HepG2 (cell line): ENCODE data around the gene CSMD2. TPM values are rescaled to one million over a fixed set of nuclear protein-coding genes. Genes with fewer than 3 reads are reported as not detected.

ENCODE experiments used
- ATAC-seq: fragments of 200-7000 bp; cut with Tn5 transposase; 3 replicates; pipeline ENCODE4 v1.9.1; 2020; ENCODE audit warnings: mild to moderate bottlenecking, moderate library complexity
- BruUV-seq: library from RNA; stranded (reverse); fragments of 400-500 nt; replicated peaks from 2 replicates; lab custom pipeline; 2021; lab: Mats Ljungman, UMichigan
- CTCF ChIA-PET: fragments of 300-600 bp; formaldehyde crosslinking; extraction: SDS; loops from one replicate; lab custom pipeline; 2021; ENCODE audit warnings: low total read pairs, inconsistent platforms, low intra/inter-chr PET ratio; lab: Yijun Ruan, JAX
- POLR2A ChIA-PET: fragments of 350-600 bp; sonication (Branson Sonifier 250); formaldehyde crosslinking; loops from one replicate; lab custom pipeline; 2020; ENCODE audit warnings: antibody characterized with exemption, inconsistent platforms; lab: Yijun Ruan, JAX
- DNase-seq: peaks from one replicate; pipeline ENCODE4 v3.0.0-alpha.2; 2015; ENCODE audit warnings: low spot score
- FAIRE-seq: peaks from 3 replicates; lab custom pipeline; 2011; peaks lifted over from hg19 to GRCh38; lab: Jason Lieb, UNC
- H2AFZ ChIP-seq: one replicate; pipeline ENCODE4 v1.6.1; 2011; ENCODE audit warnings: low read length, inconsistent platforms
- H3K27ac ChIP-seq: fragments of 300-600 bp; 3 replicates; pipeline ENCODE4 v1.8.0; 2011; ENCODE audit warnings: mixed run types, mild to moderate bottlenecking, mixed read lengths, low read length, inconsistent platforms; ENCODE audit not compliant: insufficient read depth; ENCODE audit errors: extremely low read length
- H3K27me3 ChIP-seq, 2 experiments: fragments of 200-600 bp in 1 of 2; 2 replicates in 1 of 2; 3 replicates in 1 of 2; pipeline versions ENCODE4 v1.6.0 to v1.8.0; 2011; ENCODE audit warnings: low read length in 2 of 2, mild to moderate bottlenecking in 2 of 2, moderate library complexity in 2 of 2, inconsistent platforms in 1 of 2; ENCODE audit not compliant: insufficient read depth in 2 of 2, control insufficient read depth in 1 of 2
- H3K36me3 ChIP-seq, 2 experiments: fragments of 200-600 bp in 1 of 2; replicated peaks in 1 of 2; 2 replicates in 1 of 2; 3 replicates in 1 of 2; pipeline versions ENCODE4 v1.5.1 to v1.8.0; 2011; ENCODE audit warnings: low read length in 2 of 2, inconsistent platforms in 1 of 2; ENCODE audit not compliant: insufficient read depth in 2 of 2, control insufficient read depth in 1 of 2
- H3K4me1 ChIP-seq: 2 replicates; pipeline ENCODE4 v1.5.1; 2012; ENCODE audit warnings: low read length, inconsistent platforms; ENCODE audit not compliant: insufficient read depth
- H3K4me2 ChIP-seq: 2 replicates; pipeline ENCODE4 v1.6.0; 2011; ENCODE audit warnings: low read depth, low read length, inconsistent platforms
- H3K4me3 ChIP-seq, 3 experiments: fragments of 200-600 bp in 1 of 3; sonication (generic), shearing (Covaris generic) in 1 of 3; replicated peaks in 1 of 3; 2 replicates each; pipeline ENCODE4 v1.5.1; 2011 to 2016; ENCODE audit warnings: low read length in 3 of 3, inconsistent platforms in 2 of 3, low read depth in 2 of 3, mild to moderate bottlenecking in 2 of 3, control low read depth in 1 of 3, mixed read lengths in 1 of 3; ENCODE audit not compliant: insufficient read depth in 1 of 3
- H3K79me2 ChIP-seq: one replicate; pipeline ENCODE4 v1.6.1; 2011; ENCODE audit warnings: low read length, inconsistent platforms; ENCODE audit not compliant: insufficient read depth
- H3K9ac ChIP-seq: 2 replicates; pipeline ENCODE4 v1.6.0; 2011; ENCODE audit warnings: mild to moderate bottlenecking, low read depth, low read length, inconsistent platforms; ENCODE audit not compliant: insufficient read depth
- H3K9me3 ChIP-seq: 2 replicates; pipeline ENCODE4 v1.5.1; 2012; ENCODE audit warnings: mild to moderate bottlenecking, low read length
- H4K20me1 ChIP-seq: 2 replicates; pipeline ENCODE4 v1.6.0; 2011; ENCODE audit warnings: inconsistent platforms, mild to moderate bottlenecking, low read length, moderate library complexity; ENCODE audit not compliant: insufficient read depth
- AKAP8 ChIP-seq: sonication (generic); formaldehyde crosslinking; IDR thresholded peaks from 2 replicates; pipeline ENCODE4 v1.5.1; 2020; ENCODE audit warnings: mild to moderate bottlenecking, missing genetic modification reagents
- ATF7 ChIP-seq, 2 experiments: fragments of 450-650 bp in 1 of 2; sonication (generic) in 1 of 2; formaldehyde crosslinking in 1 of 2; IDR thresholded peaks; 2 replicates each; pipeline versions ENCODE4 v1.4.0 to v1.6.1; 2016 to 2020; ENCODE audit warnings: antibody characterized with exemption in 1 of 2, mild to moderate bottlenecking in 1 of 2, missing genetic modification reagents in 1 of 2
- CHCHD3 ChIP-seq: sonication (generic); formaldehyde crosslinking; IDR thresholded peaks from 2 replicates; pipeline ENCODE4 v1.8.0; 2022; ENCODE audit warnings: mild to moderate bottlenecking, missing genetic modification reagents, moderate library complexity
- CREB1 ChIP-seq, 2 experiments: fragments of 450-650 bp in 1 of 2; IDR thresholded peaks; 2 replicates each; pipeline ENCODE4 v1.6.1; 2016 to 2017; ENCODE audit warnings: control low read depth in 1 of 2, mild to moderate bottlenecking in 1 of 2, missing compliant biosample characterization in 1 of 2, missing genetic modification characterization in 1 of 2
- DNMT1 ChIP-seq: sonication (generic); formaldehyde crosslinking; IDR thresholded peaks from 2 replicates; pipeline ENCODE4 v1.5.1; 2020; ENCODE audit warnings: mild to moderate bottlenecking, missing genetic modification reagents
- HMG20B ChIP-seq: conservative IDR thresholded peaks from 2 replicates; pipeline ENCODE4 v1.6.1; 2016; ENCODE audit warnings: missing genetic modification reagents, missing compliant biosample characterization
- HNRNPK ChIP-seq: fragments of 200-400 bp; formaldehyde crosslinking; IDR thresholded peaks from 2 replicates; pipeline ENCODE4 v1.6.1; 2018; ENCODE audit warnings: low read length, low read depth, moderate library complexity, mild to moderate bottlenecking; ENCODE audit not compliant: poor library complexity, severe bottlenecking
- MYNN ChIP-seq: sonication (generic); formaldehyde crosslinking; IDR thresholded peaks from 2 replicates; pipeline ENCODE4 v1.4.0; 2020; ENCODE audit warnings: mild to moderate bottlenecking, low read depth, missing genetic modification reagents
- POLR2AphosphoS2 ChIP-seq: IDR thresholded peaks from 2 replicates; pipeline ENCODE4 v1.6.1; 2011; ENCODE audit warnings: low read depth, low read length, improper control_type of control experiment
- RELA ChIP-seq: sonication (generic); formaldehyde crosslinking; IDR thresholded peaks from 2 replicates; pipeline ENCODE4 v1.4.0; 2020; ENCODE audit warnings: missing genetic modification reagents
- SP140L ChIP-seq: sonication (generic); formaldehyde crosslinking; IDR thresholded peaks from 2 replicates; pipeline ENCODE4 v1.4.0; 2020; ENCODE audit warnings: missing genetic modification reagents, borderline replicate concordance
- SRSF1 ChIP-seq: fragments of 200-400 bp; formaldehyde crosslinking; optimal IDR thresholded peaks from 2 replicates; pipeline ENCODE3; 2017; ENCODE audit warnings: mild to moderate bottlenecking, low read depth, low read length, moderate library complexity
- STAG1 ChIP-seq: sonication (generic); formaldehyde crosslinking; IDR thresholded peaks from 2 replicates; pipeline ENCODE4 v1.4.0; 2020; ENCODE audit warnings: missing genetic modification reagents
- ZNF251 ChIP-seq: sonication (generic); formaldehyde crosslinking; IDR thresholded peaks from 2 replicates; pipeline ENCODE4 v1.9.0; 2021; ENCODE audit warnings: mild to moderate bottlenecking, missing genetic modification reagents
- ZNF317 ChIP-seq: sonication (generic); formaldehyde crosslinking; IDR thresholded peaks from 2 replicates; pipeline ENCODE4 v1.5.0; 2020; ENCODE audit warnings: mild to moderate bottlenecking, missing genetic modification reagents
- ZNF383 ChIP-seq: sonication (generic); formaldehyde crosslinking; IDR thresholded peaks from 2 replicates; pipeline ENCODE4 v1.4.0; 2020; ENCODE audit warnings: missing genetic modification reagents, mild to moderate bottlenecking, borderline replicate concordance
- ZNF569 ChIP-seq: sonication (generic); formaldehyde crosslinking; IDR thresholded peaks from 2 replicates; pipeline ENCODE4 v1.5.0; 2020; ENCODE audit warnings: mild to moderate bottlenecking, missing genetic modification reagents, moderate library complexity, borderline replicate concordance
- ZNF747 ChIP-seq: sonication (generic); formaldehyde crosslinking; IDR thresholded peaks from 2 replicates; pipeline ENCODE4 v1.8.1; 2023; ENCODE audit warnings: missing genetic modification reagents, mild to moderate bottlenecking, borderline replicate concordance
- WGBS: methylation state at CpG from one replicate; pipeline ENCODE4 v1.1.6; 2017; ENCODE audit warnings: low lambda C conversion rate; 5-methylcytosine and 5-hydroxymethylcytosine counted together
- in situ Hi-C: cut with HindIII; loops from 2 replicates; pipeline ENCODE4 v1.10.0; 2017; ENCODE audit warnings: low pct_unique_long_range_greater_than_20kb; ENCODE audit not compliant: extremely low pct_ligation_motif_present
- intact Hi-C: fragments of 100-400 bp; cut with micrococcal nuclease; formaldehyde crosslinking; loops from one replicate; pipeline ENCODE4 v1.10.0; 2022; ENCODE audit not compliant: unreplicated experiment
- polyA plus RNA-seq, 8 experiments: library from polyadenylated mRNA; depleted of rRNA in 3 of 8; stranded (reverse) in 7 of 8; unstranded in 1 of 8; fragments of >200 nt; fragmentation: Illumina TruSeq in 4 of 8; extraction: Trizol in 4 of 8; gene quantifications; 2 replicates each; pipeline versions ENCODE4 v1.2.1 to v1.2.3, GENCODE V29; 2011 to 2016; ENCODE audit warnings: low read depth in 4 of 8, missing spikeins in 1 of 8, mixed read lengths in 1 of 8; ENCODE audit not compliant: insufficient read depth in 1 of 8
- total RNA-seq, 5 experiments: library from RNA; depleted of rRNA; stranded (reverse); fragments of >200 nt; fragmentation: Illumina TruSeq; extraction: Trizol; gene quantifications; 2 replicates each; pipeline ENCODE4 v1.2.3, GENCODE V29; 2016; ENCODE audit warnings: low read depth in 1 of 5
- TF ChIP-seq, protein P1 (sequence below): sonication (generic); formaldehyde crosslinking; IDR thresholded peaks from 2 replicates; pipeline ENCODE4 v1.5.0; 2020; ENCODE audit warnings: mild to moderate bottlenecking, low read depth, missing genetic modification reagents, borderline replicate concordance

CSMD2 gene
- total and polyA plus RNA-seq, 2 of the 13 experiments (the other 11 are each of a cell fraction or from before 2014, with no cell fraction given) = not detected

DNA sequence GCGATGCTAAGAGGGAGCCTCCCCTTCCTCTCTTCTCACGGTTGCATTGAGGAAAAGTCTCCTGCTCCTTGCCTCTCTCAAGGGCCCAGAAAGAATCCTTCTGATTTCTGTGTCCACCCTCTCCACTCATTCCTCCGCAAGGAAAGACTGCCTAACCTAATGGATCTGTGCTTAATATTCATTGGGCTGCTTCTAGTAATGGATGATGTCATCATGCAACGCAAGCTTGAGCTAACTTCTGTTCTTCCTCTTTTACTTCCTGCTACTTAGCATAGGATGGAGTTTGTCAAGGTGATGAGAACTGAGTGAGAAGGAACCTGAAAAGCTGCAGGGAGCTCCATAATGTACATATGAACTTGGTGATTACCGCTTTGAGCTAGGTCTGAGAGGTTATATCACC lies 336.4 kb downstream of the CSMD2 start:
- ChIA-PET CTCF (no interaction called here), POLR2A (no interaction called here)
- no peak overlapping the region for H3K4me2 ChIP-seq
- H3K4me1 ChIP-seq = no peaks in the 10 kb centered on the region
- no peak for TF ChIP-seq ZNF569
- TF ChIP-seq SP140L (CRISPR knock-in tag) = no peak
- peak; percentile 25; the same call in 1 of the 2 replicates for TF ChIP-seq CREB1 (IDR thresholded peaks at IDR 0.05)
- no peak for TF ChIP-seq CREB1 (CRISPR knock-in tag; IDR thresholded peaks at IDR 0.05)
- peak; percentile 96 for TF ChIP-seq ATF7 (IDR thresholded peaks at IDR 0.05)
- no peak for TF ChIP-seq ATF7 (CRISPR knock-in tag; IDR thresholded peaks at IDR 0.05)
- no peak for TF ChIP-seq ZNF383 (CRISPR knock-in tag)
- TF ChIP-seq CHCHD3 = no peak
- no peak for TF ChIP-seq MYNN
- TF ChIP-seq AKAP8 (CRISPR knock-in tag) = no peak
- no peak for TF ChIP-seq ZNF317 (CRISPR knock-in tag)
- BruUV-seq = no TSS peak
- DNase-seq (no peak), ATAC-seq (no peak), FAIRE-seq (no peak)
- in situ Hi-C loops (no loop called here), intact Hi-C loops (no loop called here)
- no peak overlapping the region for H3K4me3 ChIP-seq
- no peak overlapping the region for H3K27ac ChIP-seq
- no peaks in the 10 kb centered on the region for H3K9me3 ChIP-seq
- H3K27me3 ChIP-seq = no peaks in the 10 kb centered on the region; a peak in 1 of 5 replicates
- 46% methylated on average over 4 of the region's 5 CpGs for WGBS
- no peaks in the 10 kb centered on the region for H3K79me2 ChIP-seq
- no peak overlapping the region for H2AFZ ChIP-seq
- no peaks in the 10 kb centered on the region for H3K36me3 ChIP-seq
- H3K9ac ChIP-seq = no peak overlapping the region
- no peaks in the 10 kb centered on the region for H4K20me1 ChIP-seq

DNA sequence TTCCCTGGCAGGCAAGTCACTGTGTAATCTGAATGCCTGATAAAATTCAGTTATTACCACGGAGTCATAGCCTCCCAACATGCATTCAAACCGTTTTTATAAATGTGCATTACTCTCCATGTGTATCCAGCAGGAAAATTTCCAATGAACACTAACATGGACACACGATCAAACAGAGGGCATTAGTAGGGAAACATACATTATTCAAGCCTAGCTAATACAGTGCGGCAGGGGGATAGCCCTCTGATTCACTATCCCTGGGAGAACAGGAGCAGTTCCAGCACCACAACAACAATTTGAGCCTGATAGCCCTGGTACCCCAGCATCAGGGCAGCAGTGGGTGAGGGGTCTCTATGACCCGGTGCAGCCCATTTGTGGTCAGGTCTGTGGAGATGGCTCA lies 337.0 kb downstream of the CSMD2 start:
- ATAC-seq = no peak
- Histone ChIP-seq H3K27ac (no peak overlapping the region), H3K4me2 (no peak overlapping the region), H3K9me3 (no peaks in the 10 kb centered on the region), H3K4me1 (no peaks in the 10 kb centered on the region), H2AFZ (no peak overlapping the region), H3K4me3 (no peak overlapping the region), H3K36me3 (no peaks in the 10 kb centered on the region), H3K79me2 (no peaks in the 10 kb centered on the region), H3K9ac (no peak overlapping the region), H4K20me1 (no peaks in the 10 kb centered on the region), H3K27me3 (no peaks in the 10 kb centered on the region; a peak in 1 of 5 replicates)
- ChIA-PET POLR2A (no interaction called here), CTCF (no interaction called here)
- intact Hi-C loops = no loop called here
- in situ Hi-C loops = no loop called here
- no TSS peak for BruUV-seq
- no peak for FAIRE-seq
- DNase-seq = no peak
- 0% methylated on average over 5 of the region's 5 CpGs for WGBS
- TF ChIP-seq HNRNPK (no peak), ZNF251 (CRISPR knock-in tag) (no peak), DNMT1 (CRISPR knock-in tag) (no peak), SRSF1 (no peak), STAG1 (CRISPR knock-in tag) (no peak), ZNF747 (CRISPR knock-in tag) (no peak), RELA (CRISPR knock-in tag) (no peak), HMG20B (no peak), POLR2AphosphoS2 (no peak)
- TF ChIP-seq, protein P1, sequence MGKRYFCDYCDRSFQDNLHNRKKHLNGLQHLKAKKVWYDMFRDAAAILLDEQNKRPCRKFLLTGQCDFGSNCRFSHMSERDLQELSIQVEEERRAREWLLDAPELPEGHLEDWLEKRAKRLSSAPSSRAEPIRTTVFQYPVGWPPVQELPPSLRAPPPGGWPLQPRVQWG (CRISPR knock-in tag) = no peak
